ENCODE measurements around the gene TCHHL1.

GRCh38 chr1:152110860-152111514 is 22.1 kb upstream of the TCHHL1 start:
- no peak for TF ChIP-seq ZNF830 (CRISPR knock-in tag; IDR thresholded peaks at IDR 0.05)
- TF ChIP-seq DPF2 (IDR thresholded peaks at IDR 0.05), result no peak
- TF ChIP-seq ZFP1 (CRISPR knock-in tag; IDR thresholded peaks at IDR 0.05), result no peak
- TF ChIP-seq FOXK2 (conservative IDR thresholded peaks at IDR 0.05 in 1 of 2, IDR thresholded peaks at IDR 0.05 in 1 of 2; ENCODE audit: low read depth in 2 of 2), result no peak
- no peak for TF ChIP-seq THAP7 (CRISPR knock-in tag; IDR thresholded peaks at IDR 0.05)
- TF ChIP-seq PREB (CRISPR knock-in tag; IDR thresholded peaks at IDR 0.05), result no peak
- TF ChIP-seq CBX2 (IDR thresholded peaks at IDR 0.05; ENCODE audit: insufficient read depth, low read length, poor library complexity, severe bottlenecking), result no peak
- TF ChIP-seq ZFP36 (IDR thresholded peaks at IDR 0.05; ENCODE audit: low read depth, low read length, partially characterized antibody), result no peak
- no peak for TF ChIP-seq POLR2A (conservative IDR thresholded peaks at IDR 0.05)
- no peak for TF ChIP-seq AFF4 (CRISPR knock-in tag; IDR thresholded peaks at IDR 0.05)
